ENCODE results near the gene FRMD6.

Gene FRMD6

DNA sequence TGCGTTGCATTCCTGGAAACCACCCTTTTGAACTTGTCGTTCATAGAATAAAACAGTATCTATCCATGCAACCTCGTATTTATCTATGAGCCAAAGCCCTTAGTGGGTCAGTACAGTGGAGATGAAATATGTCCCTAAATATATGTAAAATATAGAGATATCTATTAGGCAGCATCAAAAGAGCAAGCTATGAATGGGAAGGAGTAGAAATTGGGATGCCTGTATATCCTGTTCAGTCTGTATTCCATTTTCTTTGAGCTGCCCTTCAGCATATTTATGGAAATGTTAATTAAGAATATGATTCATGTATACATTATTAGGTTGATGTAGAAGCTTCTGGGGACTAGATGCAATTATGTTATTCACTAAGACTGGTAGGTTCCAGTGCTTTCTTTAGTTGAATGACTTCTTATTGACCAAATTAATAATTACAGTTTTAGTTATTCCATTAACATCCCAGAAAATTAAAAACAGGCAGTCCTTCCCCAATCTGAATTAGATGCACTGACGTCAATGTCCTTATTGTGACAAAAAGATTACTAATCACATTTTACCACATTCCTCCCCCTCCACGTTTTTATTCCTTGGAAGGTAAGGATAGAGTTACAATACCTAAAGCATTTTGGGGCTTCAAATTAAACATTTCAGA is 11.9 kb upstream of the FRMD6 start:
- no peak for TF ChIP-seq CTCF (IDR thresholded peaks at IDR 0.05; ENCODE audit: borderline replicate concordance, insufficient read depth, low read depth, low read length)
- H3K4me3 ChIP-seq (ENCODE audit: low read depth, low read length): no peak overlapping the region

- H3K4me3 ChIP-seq (ENCODE audit: low read depth, low read length): no peak overlapping the region
- TF ChIP-seq CTCF (IDR thresholded peaks at IDR 0.05; ENCODE audit: borderline replicate concordance, insufficient read depth, low read depth, low read length): no peak
Measured at GRCh38 chr14:51643140-51643539, 8.6 kb upstream of the FRMD6 start.

DNA sequence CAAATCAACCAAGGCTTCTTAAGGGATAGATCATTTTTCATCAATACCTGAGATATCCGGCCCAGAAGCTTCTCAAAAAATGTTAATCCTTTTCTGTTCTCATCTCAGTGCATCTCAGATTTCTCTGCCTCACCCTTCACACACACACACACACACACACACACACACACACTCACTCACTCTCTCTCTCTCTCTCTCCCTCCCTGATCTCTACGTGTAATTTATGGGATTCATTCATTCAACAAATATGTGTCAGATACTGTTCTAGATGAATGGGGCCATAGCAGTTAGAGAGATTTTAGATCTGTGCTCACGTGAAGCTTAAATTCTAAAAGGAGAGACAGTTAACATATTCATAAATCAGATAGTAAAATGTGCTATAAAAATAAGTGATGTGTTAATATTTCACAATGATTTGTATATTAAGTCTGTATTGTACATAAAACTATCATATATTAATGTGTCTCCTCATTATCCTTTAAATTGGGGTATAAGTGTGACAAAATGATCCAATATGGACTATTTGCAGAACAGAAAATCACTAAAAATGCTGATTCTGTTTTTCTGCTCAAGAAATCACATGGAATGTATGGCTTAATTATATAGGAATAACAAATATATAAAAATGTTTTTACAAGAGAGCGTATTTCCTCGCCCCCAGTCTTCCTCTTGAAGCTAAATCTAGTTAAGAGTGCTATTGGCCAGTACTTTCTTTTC is 7.3 kb upstream of the FRMD6 start:
- TF ChIP-seq CTCF (IDR thresholded peaks at IDR 0.05; ENCODE audit: borderline replicate concordance, insufficient read depth, low read depth, low read length): no peak
- H3K4me3 ChIP-seq (ENCODE audit: low read depth, low read length): no peak overlapping the region

DNA sequence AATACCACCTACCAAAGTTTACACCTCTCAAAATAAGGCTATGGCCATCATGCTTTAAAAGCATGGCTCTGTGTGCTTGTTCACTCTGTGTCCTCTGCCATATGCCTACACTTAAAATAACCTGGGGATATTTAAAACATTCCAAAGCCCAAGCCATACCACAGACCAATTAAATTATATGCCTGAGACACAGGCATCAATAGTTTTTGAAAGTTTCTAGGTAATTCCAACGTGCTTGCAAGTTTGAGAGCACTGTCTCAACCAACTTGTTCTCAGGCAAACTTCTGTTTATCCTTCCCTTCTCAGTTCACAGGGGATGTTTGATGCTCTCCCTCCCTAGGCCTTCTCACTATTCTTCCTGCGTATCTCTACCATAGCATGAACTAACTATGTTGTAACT is 3.4 kb upstream of the FRMD6 start:
- TF ChIP-seq CTCF (IDR thresholded peaks at IDR 0.05; ENCODE audit: borderline replicate concordance, insufficient read depth, low read depth, low read length): no peak
- no peak overlapping the region for H3K4me3 ChIP-seq (ENCODE audit: low read depth, low read length)

DNA sequence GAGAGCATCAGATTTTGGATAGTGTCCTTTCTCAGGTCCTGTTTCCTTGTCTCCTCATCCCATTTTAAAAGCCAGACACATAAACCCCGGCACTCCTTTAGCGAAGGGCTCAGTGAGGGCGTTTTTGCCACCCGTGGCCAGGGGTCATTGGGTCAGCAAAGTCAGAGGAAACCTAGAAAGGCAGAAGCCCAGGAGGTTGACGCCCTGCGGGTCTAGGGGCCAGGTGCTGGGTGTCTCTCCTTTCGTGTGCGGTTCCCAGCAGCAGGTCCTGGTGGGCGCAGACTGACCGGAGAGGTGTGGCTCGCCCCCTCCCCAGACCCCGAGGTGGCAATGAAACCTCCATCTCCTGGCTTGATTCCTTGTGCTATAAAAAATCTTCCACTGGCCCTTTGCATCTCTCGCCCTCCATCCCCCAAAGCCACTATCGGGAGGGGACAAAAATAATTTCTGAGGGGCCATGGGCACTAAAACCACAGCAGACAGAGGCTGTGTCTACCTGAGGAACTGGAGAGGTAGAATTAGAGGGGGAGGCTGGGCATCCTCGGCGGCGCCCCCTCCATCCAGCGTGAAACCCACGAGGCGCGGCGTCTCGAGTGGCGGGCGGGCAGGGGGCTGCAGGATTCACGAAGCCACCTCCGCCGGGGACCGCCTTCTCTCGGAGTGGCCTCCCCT is 858 bp upstream of the FRMD6 start:
- TF ChIP-seq CTCF (IDR thresholded peaks at IDR 0.05; ENCODE audit: borderline replicate concordance, insufficient read depth, low read depth, low read length): no peak
- H3K4me3 ChIP-seq (ENCODE audit: low read depth, low read length): peak overlapping the region; percentile 64

DNA sequence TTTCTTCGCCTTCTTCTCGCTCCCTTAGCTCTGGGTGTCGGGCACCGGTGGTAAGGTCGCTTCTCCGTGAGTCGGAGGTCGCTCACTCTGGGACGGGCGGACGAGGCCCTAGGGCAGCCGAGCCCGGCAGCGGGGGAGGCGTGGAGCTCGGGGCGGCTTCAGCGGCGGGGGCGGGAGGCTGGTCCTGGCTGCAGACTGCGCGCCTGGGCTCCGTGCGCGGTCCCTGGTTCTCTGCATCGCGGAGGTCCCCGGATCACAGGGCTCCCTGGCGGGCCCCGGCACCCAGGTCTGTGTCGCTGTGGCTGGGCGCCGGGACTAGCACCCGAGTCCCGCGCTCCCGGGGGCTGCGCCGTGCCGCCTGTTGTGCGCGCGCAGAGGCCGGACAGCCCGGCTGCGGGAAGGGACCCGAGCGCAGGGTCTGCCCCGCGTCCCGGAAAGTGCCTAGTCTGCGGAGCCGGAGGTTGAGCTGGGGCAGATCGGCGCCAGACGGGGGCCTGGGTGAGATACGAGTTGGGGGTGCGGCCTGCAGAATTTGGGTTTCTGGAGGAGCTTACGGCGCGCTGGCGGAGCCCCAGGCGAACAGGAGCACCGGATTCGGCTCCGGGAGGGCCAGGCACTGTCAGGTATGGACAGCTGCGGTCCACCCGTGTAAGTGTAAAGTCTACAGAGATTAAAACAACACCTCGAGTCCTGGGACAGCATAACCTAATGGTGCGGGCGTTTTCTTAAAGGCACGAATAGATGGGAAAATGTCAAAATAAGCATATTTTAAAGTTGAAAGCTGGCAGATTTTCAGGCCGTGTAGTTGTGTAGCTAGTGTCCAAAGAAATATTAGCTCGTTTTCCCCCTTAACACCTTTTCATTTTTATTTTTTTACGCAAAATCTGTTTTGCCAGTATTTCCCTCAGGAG is 713 bp downstream of the FRMD6 start:
- H3K4me3 ChIP-seq (ENCODE audit: low read depth, low read length): peak overlapping the region; percentile 67
- TF ChIP-seq CTCF (IDR thresholded peaks at IDR 0.05; ENCODE audit: borderline replicate concordance, insufficient read depth, low read depth, low read length): no peak

Data from GM12875 (cell line).